Measurements from ENCODE around the gene CBLL1.

The CBLL1 gene

DNA sequence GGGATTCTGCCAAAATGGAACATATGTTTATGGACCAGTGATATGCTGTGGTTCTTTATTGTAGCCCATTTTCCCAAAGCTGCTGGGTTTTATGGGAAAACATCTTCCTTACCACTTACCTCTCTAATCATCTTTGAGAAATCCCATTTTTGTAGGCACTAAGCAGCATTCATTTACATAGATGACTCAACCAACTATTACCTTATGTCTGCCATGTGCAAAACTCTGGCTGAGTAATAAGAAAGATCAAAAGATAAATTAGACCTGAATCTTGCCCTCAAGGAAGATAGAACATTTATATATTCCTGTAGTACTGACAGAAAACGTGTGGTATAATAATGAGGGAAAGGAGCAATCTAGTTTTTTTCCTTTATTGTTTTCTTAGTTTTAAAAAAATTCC, 24.3 kb downstream of the CBLL1 start:
- no peak overlapping the region for H3K4me3 ChIP-seq (ENCODE audit: low read depth, low read length)
- TF ChIP-seq, protein P1, sequence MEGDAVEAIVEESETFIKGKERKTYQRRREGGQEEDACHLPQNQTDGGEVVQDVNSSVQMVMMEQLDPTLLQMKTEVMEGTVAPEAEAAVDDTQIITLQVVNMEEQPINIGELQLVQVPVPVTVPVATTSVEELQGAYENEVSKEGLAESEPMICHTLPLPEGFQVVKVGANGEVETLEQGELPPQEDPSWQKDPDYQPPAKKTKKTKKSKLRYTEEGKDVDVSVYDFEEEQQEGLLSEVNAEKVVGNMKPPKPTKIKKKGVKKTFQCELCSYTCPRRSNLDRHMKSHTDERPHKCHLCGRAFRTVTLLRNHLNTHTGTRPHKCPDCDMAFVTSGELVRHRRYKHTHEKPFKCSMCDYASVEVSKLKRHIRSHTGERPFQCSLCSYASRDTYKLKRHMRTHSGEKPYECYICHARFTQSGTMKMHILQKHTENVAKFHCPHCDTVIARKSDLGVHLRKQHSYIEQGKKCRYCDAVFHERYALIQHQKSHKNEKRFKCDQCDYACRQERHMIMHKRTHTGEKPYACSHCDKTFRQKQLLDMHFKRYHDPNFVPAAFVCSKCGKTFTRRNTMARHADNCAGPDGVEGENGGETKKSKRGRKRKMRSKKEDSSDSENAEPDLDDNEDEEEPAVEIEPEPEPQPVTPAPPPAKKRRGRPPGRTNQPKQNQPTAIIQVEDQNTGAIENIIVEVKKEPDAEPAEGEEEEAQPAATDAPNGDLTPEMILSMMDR (IDR thresholded peaks at IDR 0.05; ENCODE audit: low read depth, low read length): no peak

DNA sequence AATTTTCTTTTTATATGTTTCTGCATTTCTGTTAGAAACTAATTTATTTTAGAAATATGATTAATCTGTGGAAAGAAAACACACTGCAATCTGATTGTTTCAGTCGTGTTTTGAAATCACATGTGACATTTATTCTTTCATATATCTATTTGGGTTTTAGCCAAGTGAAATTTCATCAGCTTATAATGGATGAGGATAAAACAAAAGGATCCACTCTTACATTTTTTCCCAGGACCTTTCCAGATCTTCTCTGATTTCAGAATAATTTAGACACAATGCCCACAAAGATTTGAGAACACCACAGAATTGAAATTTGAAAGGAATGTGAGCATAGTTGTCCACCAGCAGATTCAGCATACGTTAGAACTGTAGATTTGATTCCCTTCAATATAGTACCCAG, 29.1 kb downstream of the CBLL1 start:
- TF ChIP-seq, protein P1 (IDR thresholded peaks at IDR 0.05; ENCODE audit: low read depth, low read length): no peak
- H3K4me3 ChIP-seq (ENCODE audit: low read depth, low read length): no peak overlapping the region

DNA sequence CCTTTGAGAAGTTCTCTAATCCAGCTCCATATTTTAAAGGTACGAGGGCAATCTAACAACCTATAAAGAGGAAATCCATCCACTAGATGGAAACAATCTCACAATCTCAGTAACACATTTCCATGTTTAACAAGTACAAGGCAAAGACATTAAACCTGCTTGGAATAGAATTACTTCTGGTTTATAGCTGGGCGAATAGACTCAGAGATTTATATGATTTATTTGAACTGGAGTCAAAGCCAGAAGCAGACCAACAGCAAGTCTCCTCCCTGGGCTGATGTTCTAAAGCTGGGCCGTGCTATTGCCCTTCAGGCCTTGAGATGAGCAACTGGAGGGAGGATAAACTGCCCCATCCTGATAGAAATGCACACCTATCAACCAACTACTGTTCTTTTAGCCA, 33.8 kb downstream of the CBLL1 start:
- TF ChIP-seq, protein P1 (IDR thresholded peaks at IDR 0.05; ENCODE audit: low read depth, low read length): no peak
- H3K4me3 ChIP-seq (ENCODE audit: low read depth, low read length): no peak overlapping the region

DNA sequence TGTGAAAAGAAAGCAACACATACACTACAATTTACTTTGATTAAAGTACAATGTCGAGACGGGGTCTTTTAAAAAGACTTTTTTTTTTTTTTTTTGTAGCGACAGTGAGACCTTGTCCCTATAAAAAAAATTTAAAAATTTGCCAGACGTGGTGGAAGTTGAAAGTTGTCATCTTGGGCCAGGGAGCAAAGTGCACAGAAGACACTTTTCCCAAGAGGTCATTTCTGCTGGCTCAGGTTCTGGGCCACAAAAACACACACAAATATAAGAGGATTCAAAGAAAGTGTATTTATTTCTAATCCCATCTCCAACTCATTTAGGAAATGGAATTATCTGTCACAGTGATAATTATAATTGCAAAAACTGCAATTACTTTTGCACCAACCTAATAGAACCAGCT, 34.3 kb downstream of the CBLL1 start:
- H3K4me3 ChIP-seq (ENCODE audit: low read depth, low read length): no peak overlapping the region

DNA sequence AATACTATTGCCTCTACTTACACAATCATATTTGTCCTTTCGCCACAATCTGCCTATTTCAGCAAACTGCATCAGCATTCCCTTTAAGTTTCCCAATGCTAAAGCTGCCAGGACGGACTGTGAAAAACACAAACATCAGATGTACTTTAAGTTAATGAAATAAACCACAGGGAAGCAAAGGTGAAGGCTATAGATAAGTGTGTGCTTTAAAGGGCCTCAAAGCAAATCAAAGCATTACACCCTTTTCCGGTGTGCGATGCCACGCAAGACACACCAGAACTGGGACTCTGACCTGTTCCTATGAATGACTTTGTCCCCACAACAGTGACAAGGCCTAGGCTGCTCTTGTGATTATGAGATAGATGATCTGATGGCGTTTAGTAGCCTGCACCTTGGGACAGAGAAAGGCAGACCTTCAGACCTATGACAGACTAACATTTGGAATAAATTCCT, 35.7 kb downstream of the CBLL1 start:
- TF ChIP-seq, protein P1 (IDR thresholded peaks at IDR 0.05; ENCODE audit: low read depth, low read length): no peak

More for the DNA sequence above, 34.3 kb downstream of the CBLL1 start:
- TF ChIP-seq, protein P1 (IDR thresholded peaks at IDR 0.05; ENCODE audit: low read depth, low read length): no peak

DNA sequence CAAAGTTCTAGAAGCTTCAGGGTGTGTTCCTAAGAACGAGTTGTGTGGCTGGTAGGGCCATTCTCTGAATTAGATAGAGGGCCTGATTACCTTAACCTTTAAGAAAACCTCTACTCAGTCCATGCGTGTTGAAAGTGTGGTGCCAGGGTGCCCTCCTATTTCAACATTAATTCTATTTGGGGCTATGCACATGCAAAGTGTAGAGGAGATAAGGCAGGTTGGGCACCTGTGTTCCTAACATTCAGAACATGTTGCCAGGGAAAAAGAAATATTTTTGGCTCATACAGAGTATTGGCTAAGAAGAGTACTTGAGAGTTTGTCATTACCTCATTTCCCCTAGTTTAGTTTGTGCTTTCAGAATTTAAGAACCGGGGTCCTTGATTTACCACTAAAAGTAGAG, 38.4 kb downstream of the CBLL1 start:
- TF ChIP-seq, protein P1 (IDR thresholded peaks at IDR 0.05; ENCODE audit: low read depth, low read length): no peak
- H3K4me3 ChIP-seq (ENCODE audit: low read depth, low read length): no peak overlapping the region

More for the DNA sequence above, 35.7 kb downstream of the CBLL1 start:
- H3K4me3 ChIP-seq (ENCODE audit: low read depth, low read length): no peak overlapping the region

DNA sequence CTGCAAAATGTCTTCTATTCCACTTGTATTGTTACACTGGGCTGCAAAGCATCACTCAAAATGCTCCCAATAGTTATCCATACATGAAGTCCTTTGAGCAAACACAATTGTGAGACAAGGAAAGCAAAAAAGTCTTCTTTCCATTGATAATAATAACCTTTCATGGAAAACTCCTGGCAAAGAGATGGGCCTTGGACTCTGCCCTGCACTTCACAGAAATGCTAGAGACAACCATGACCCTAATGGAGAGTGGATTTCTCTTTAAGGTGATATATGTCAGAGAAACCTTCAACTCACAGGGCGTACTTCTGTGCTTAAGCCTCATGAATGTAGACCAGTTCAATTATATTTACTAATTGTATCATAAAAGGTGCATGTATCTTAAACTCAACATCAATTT, 39.7 kb downstream of the CBLL1 start:
- TF ChIP-seq, protein P1 (IDR thresholded peaks at IDR 0.05; ENCODE audit: low read depth, low read length): no peak
- H3K4me3 ChIP-seq (ENCODE audit: low read depth, low read length): no peak overlapping the region

All from WI38 (cell line).